GF-D8 (cell line): ENCODE measurements around the gene HHATL.

ENCODE experiments used
- DNase-seq: peaks from one replicate; lab custom pipeline; 2025; lab: John Stamatoyannopoulos, UW

HHATL gene

GRCh38 chr3:42712688-42713372 is 10.2 kb upstream of the HHATL start:
- no peak for DNase-seq

- DNase-seq: no peak
These were observed 9.7 kb upstream of the HHATL start for GRCh38 chr3:42712344-42712648.

GRCh38 chr3:42711491-42712343 is 9.1 kb upstream of the HHATL start:
- no peak for DNase-seq

GRCh38 chr3:42710323-42711021 is 7.9 kb upstream of the HHATL start:
- no peak for DNase-seq

- no peak for DNase-seq
These were observed 7.0 kb upstream of the HHATL start for GRCh38 chr3:42709621-42710020.

- DNase-seq: no peak
These were observed 6.1 kb upstream of the HHATL start for GRCh38 chr3:42708611-42709151.

- DNase-seq: no peak
These were observed 5.2 kb upstream of the HHATL start for GRCh38 chr3:42707620-42708355.

- no peak for DNase-seq
These were observed 4.4 kb upstream of the HHATL start for GRCh38 chr3:42706721-42707619.

- DNase-seq: no peak
These were observed 3.5 kb upstream of the HHATL start for GRCh38 chr3:42705962-42706585.

GRCh38 chr3:42705058-42705767 is 2.6 kb upstream of the HHATL start:
- no peak for DNase-seq

- no peak for DNase-seq
These were observed 1.7 kb upstream of the HHATL start for GRCh38 chr3:42704136-42704841.

GRCh38 chr3:42703695-42704025 is 1.1 kb upstream of the HHATL start:
- no peak for DNase-seq

GRCh38 chr3:42702982-42703694 is 540 bp upstream of the HHATL start:
- DNase-seq: no peak

GRCh38 chr3:42701371-42702065 is 1.1 kb downstream of the HHATL start:
- DNase-seq: no peak

- DNase-seq: no peak
These were observed 2.0 kb downstream of the HHATL start for GRCh38 chr3:42700366-42701288.

GRCh38 chr3:42699511-42699971 is 3.1 kb downstream of the HHATL start:
- no peak for DNase-seq

- no peak for DNase-seq
These were observed 3.7 kb downstream of the HHATL start for GRCh38 chr3:42698911-42699230.
